GM18498 (cell line): ENCODE data around the gene FREM1.
"Not testable (repeated sequence)": the region's sequence is repeated elsewhere in the genome, so short reads cannot be mapped to it uniquely, and the experiment has no call there.

Experiments
- ATAC-seq: cut with Tn5 transposase; IDR thresholded peaks from one replicate; pipeline ENCODE4 v1.9.1; 2021; ENCODE audit warnings: mild to moderate bottlenecking, moderate library complexity; ENCODE audit not compliant: unreplicated experiment

FREM1 gene

GRCh38 chr9:14909961-14910805 is at the start of gene FREM1:
FREM1 (minus strand) TSS chr9:14910428; CDS start chr9:14868977, 41,451 bp downstream.
- ATAC-seq, result no peak

GRCh38 chr9:14958989-14959388 is 48.8 kb upstream of the FREM1 start:
- no peak for ATAC-seq

GRCh38 chr9:14957109-14957508 is 46.9 kb upstream of the FREM1 start:
- ATAC-seq, result no peak

GRCh38 chr9:14956208-14956607 is 46.0 kb upstream of the FREM1 start:
- ATAC-seq, result no peak

- ATAC-seq, result no peak
These were observed 35.1 kb upstream of the FREM1 start for GRCh38 chr9:14945351-14945750.

- ATAC-seq, result no peak
These were observed 31.5 kb upstream of the FREM1 start for GRCh38 chr9:14941501-14942405.

GRCh38 chr9:14939378-14939777 is 29.1 kb upstream of the FREM1 start:
- no peak for ATAC-seq

- no peak for ATAC-seq
These were observed 27.0 kb upstream of the FREM1 start for GRCh38 chr9:14937216-14937615.

- ATAC-seq, result no peak
These were observed 26.3 kb upstream of the FREM1 start for GRCh38 chr9:14936491-14936890.

GRCh38 chr9:14935964-14936363 is 25.7 kb upstream of the FREM1 start:
- ATAC-seq, result no peak

GRCh38 chr9:14935106-14935751 is 25.0 kb upstream of the FREM1 start:
- no peak for ATAC-seq

GRCh38 chr9:14932641-14933040 is 22.4 kb upstream of the FREM1 start:
- no peak for ATAC-seq

- no peak for ATAC-seq
These were observed 22.0 kb upstream of the FREM1 start for GRCh38 chr9:14932231-14932630.

- no peak for ATAC-seq
These were observed 16.9 kb upstream of the FREM1 start for GRCh38 chr9:14926941-14927624.

GRCh38 chr9:14924230-14925219 is 14.3 kb upstream of the FREM1 start:
- no peak for ATAC-seq

GRCh38 chr9:14923701-14924100 is 13.5 kb upstream of the FREM1 start:
- ATAC-seq, result no peak

- ATAC-seq, result not testable (repeated sequence)
These were observed 10.6 kb upstream of the FREM1 start for GRCh38 chr9:14920805-14921204.

- no peak for ATAC-seq
These were observed 3.1 kb upstream of the FREM1 start for GRCh38 chr9:14913366-14913765.

- ATAC-seq, result no peak
These were observed 2.6 kb upstream of the FREM1 start for GRCh38 chr9:14912859-14913258.

- ATAC-seq, result no peak
These were observed 818 bp upstream of the FREM1 start for GRCh38 chr9:14911046-14911445.
